Choroid plexus epithelial cell (primary cell): ENCODE data around the gene TMBIM6.

Experiments
- DNase-seq: peaks from one replicate; pipeline ENCODE4 v3.0.0-alpha.2; 2010; ENCODE audit warnings: low read depth
- H3K4me3 ChIP-seq: 2 replicates; pipeline ENCODE4 v1.5.1; 2011; ENCODE audit warnings: low read depth, mild to moderate bottlenecking, control low read depth, low read length, moderate library complexity
- CTCF ChIP-seq: conservative IDR thresholded peaks from 2 replicates; pipeline ENCODE4 v1.5.1; 2011; ENCODE audit warnings: low read depth, mild to moderate bottlenecking, control low read depth, inconsistent platforms, low read length, moderate library complexity

The TMBIM6 gene

DNA sequence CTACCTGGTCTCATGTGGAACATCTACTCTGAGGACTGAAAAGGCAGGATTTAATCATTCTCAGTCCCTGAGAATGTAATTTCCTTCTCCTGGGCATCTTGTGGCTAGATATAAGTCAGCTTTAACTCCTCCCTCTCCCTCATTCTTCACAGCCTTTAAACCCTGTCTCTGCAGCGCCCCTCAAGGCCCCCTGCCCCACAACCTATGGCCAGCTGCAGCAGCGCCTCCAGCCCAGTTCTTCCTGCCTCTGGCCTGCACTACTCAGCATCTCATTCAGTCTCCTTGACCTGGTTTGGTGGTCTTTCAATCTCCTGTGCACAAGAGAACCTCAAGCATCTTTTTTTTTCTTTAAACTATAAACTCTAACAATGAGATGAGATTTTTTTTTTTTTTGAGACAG is 57.6 kb downstream of the TMBIM6 start:
- no peak for TF ChIP-seq CTCF
- H3K4me3 ChIP-seq = no peak overlapping the region
- DNase-seq = no peak

DNA sequence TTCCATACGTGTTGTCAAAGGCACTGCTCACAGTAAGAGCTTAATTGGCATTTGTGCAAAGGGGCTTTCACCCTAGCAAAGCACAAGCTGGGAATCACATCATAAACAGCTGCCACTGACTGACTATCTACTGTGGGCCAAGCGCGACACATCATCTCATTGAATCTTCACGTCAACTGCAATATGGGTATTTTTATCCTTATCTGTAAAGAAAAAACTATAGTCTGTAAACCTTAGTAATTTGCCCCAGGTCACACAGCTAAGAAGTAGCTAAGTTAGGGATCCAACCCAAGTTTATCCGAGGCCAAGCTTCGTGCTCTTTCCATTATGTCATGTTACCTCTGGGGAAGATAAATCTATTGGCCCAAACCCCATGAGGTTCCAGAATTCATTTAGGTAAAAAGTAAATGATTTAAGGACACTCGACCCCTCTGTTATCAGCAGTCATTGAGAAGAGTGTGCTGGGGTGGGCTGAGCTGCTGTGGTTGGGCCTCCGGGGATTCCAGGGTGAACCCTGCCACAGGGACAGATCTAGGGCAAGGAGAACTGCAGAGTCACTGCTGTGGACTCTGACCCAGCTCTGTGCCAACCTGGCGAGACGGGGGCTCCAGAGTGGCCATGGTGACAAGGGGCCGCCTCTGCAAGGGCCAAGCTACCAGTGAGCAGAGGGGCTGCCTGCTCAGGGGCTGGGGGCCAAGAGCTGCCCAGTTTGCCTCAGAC is 59.2 kb downstream of the TMBIM6 start:
- no peak for DNase-seq
- no peak overlapping the region for H3K4me3 ChIP-seq
- no peak for TF ChIP-seq CTCF

- no peak for TF ChIP-seq CTCF
- no peak for DNase-seq
- H3K4me3 ChIP-seq = no peak overlapping the region
Observed at GRCh38 chr12:49801141-49802063, 60.0 kb downstream of the TMBIM6 start.

DNA sequence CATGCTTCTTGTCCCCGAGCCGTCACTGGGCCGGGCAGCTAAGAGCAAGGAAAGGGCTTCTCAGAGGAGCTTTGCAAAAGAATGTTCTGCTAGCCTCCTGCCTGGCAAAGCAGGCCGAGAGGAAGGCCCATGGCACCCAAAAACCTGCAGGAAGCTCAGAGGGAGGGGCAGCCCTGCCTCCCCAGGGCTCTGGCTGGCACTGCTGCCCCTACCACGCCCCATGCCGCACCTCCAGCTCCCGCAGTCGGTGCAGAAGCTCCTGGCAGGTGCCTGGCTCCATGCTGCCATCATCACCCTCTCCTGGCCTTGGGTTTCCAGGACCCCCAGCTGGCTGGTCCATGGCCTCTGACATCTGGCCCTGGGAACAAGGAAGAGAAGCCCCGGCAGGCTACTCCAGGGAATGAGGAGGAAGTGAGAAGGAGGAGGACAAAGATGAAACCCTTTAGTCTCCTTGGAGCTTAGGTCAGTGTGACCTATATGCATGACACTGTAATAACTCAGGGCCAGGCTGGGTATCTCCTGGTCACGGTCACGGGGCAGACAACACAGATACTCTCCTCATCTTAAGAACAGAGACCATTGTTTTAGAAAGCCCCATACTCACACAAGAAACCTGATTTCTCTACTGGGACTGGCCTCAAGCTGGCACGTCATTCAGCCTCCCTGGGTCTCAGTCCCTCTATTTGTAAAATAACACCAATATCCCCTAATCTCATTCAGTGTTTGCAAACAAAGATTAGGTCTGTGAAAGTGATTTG is 62.5 kb downstream of the TMBIM6 start:
- TF ChIP-seq CTCF = no peak
- no peak overlapping the region for H3K4me3 ChIP-seq
- DNase-seq = no peak

- no peak for DNase-seq
- no peak overlapping the region for H3K4me3 ChIP-seq
- no peak for TF ChIP-seq CTCF
Observed at GRCh38 chr12:49804821-49805220, 63.5 kb downstream of the TMBIM6 start.

DNA sequence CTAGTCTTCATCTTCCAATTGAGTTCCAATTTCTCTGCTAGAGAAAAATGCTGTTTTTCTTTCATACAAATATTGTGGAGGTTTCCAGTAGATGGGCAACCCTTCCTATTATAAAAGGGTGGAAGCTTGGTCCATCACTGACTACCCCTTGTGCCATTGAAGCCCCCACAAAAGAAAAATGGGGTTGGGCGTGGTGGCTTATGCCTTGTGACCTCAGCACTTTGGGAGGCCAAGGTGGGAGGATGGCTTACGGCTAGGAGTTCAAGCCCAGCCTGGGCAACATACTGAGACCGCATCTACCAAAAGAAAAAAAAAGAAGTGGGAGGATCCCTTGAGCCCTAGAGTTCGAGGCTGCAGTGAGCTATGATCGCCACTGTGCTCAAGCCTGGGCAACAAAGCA is 64.1 kb downstream of the TMBIM6 start:
- DNase-seq = no peak
- no peak overlapping the region for H3K4me3 ChIP-seq
- no peak for TF ChIP-seq CTCF
